ENCODE results near the gene PIGT. TPM values are rescaled to one million over a fixed set of nuclear protein-coding genes. Genes with fewer than 3 reads are reported as not detected.

PIGT gene
- total and polyA plus RNA-seq, 2 of the 13 experiments (the other 11 are each of a cell fraction or from before 2014, with no cell fraction given) = 65.9 to 74.1 TPM

GRCh38 chr20:45450097-45450818 is 34.3 kb downstream of the PIGT start (continued):
- no peak for TF ChIP-seq JARID2 (CRISPR knock-in tag; IDR thresholded peaks at IDR 0.05; ENCODE audit: insufficient replicate concordance)
- no peak for TF ChIP-seq ZBTB46 (CRISPR knock-in tag; IDR thresholded peaks at IDR 0.05; ENCODE audit: borderline replicate concordance)
- no peak for TF ChIP-seq ZNF281 (CRISPR knock-in tag; IDR thresholded peaks at IDR 0.05; ENCODE audit: borderline replicate concordance)
- TF ChIP-seq GMEB1 (CRISPR knock-in tag; IDR thresholded peaks at IDR 0.05; ENCODE audit: borderline replicate concordance) = no peak
- TF ChIP-seq MEIS2 (CRISPR knock-in tag; IDR thresholded peaks at IDR 0.05) = no peak
- no peak for TF ChIP-seq ADNP (CRISPR knock-in tag; IDR thresholded peaks at IDR 0.05)
- no peak for TF ChIP-seq TBX3 (IDR thresholded peaks at IDR 0.05; ENCODE audit: borderline replicate concordance)
- no peak for TF ChIP-seq DNMT1 (CRISPR knock-in tag; IDR thresholded peaks at IDR 0.05)
- no peak for TF ChIP-seq HMGXB3 (CRISPR knock-in tag; IDR thresholded peaks at IDR 0.05; ENCODE audit: borderline replicate concordance)
- TF ChIP-seq ZNF773 (CRISPR knock-in tag; IDR thresholded peaks at IDR 0.05; ENCODE audit: borderline replicate concordance) = no peak
- TF ChIP-seq E2F5 (CRISPR knock-in tag; conservative IDR thresholded peaks at IDR 0.05) = no peak
- TF ChIP-seq HNF1B (CRISPR knock-in tag; IDR thresholded peaks at IDR 0.05) = peak; percentile 23; the same call in 1 of the 2 replicates
- no peak for TF ChIP-seq SMAD9 (CRISPR knock-in tag; IDR thresholded peaks at IDR 0.05)

Data from HepG2 (cell line).